GOT3 (cell line): ENCODE measurements around the gene UACA.

Experiments
- DNase-seq: peaks from one replicate; lab custom pipeline; 2025; ENCODE audit warnings: mixed read lengths; lab: John Stamatoyannopoulos, UW

The UACA gene

DNA sequence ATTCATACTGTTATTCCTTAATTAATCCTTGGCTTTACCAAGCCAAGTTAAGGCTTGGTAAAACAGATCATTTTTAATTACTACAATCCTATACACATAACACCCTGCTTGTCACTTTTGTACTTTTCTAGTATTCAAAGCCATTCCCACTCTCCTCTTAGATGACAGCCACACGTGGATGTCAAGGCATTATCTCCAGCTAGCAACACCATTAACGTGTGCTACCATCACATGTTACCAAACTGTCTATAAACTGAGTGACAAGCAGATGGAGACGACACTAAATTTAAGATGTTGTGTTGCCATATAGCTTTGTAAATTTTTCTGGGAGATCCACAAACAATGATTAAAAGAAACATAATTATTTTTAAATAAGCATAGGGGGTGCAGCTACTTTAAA, 103.7 kb downstream of the UACA start:
- DNase-seq, result no peak

DNA sequence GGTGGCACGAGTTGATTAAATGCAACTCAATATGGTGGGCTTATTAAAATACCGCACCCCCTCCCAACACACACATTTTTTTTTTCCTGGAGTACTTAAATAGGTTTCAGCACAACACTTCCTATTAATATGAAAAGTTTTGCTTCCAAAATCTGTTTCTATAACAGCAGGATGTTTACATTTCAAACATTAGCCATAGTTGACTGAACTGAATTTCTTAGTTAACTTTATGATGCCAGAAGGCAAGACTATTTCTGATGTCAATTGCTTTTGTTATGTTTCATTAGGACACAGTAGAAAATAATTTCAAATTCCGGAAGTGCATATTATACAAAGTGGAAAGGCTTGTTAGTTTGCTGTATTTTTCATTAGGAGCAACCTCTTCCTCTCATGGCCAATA, 104.7 kb downstream of the UACA start:
- DNase-seq, result no peak

DNA sequence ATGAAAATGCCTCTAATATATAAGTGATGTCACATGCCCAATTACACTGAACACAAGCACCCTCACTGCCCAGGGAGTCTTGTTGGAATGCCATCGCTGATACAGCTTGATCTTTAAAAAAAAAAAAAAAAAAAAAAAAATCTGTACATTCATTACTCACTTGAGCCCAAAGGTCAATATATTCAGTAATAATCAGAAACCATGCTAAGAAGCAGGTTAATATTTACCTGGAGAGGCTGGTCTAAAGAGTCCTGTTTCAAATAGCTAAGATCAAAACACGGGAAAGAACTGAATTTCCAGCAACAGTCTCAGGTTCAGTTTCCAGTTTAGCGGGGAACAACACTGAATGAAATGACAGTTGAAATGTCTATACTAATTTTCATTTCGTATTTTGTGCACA, 109.9 kb downstream of the UACA start:
- no peak for DNase-seq

DNA sequence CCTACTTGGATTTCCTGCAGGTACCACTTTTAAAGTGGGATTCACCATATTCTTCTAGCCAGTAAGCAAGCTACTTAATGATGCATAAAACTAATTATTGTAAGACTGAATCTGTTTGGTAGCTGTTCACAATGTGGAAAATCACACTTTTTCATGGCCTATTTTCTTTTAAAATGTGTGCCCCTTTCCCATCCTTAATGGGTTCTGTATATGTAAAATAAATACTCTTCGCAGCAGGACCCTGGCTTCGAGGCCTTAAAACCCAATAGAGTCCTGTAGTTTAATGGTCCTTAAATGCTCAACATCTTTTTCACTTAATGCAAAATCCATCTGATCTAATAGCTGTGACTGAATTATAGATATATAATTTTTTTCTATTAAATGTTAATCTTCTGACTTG, 111.0 kb downstream of the UACA start:
- no peak for DNase-seq

DNA sequence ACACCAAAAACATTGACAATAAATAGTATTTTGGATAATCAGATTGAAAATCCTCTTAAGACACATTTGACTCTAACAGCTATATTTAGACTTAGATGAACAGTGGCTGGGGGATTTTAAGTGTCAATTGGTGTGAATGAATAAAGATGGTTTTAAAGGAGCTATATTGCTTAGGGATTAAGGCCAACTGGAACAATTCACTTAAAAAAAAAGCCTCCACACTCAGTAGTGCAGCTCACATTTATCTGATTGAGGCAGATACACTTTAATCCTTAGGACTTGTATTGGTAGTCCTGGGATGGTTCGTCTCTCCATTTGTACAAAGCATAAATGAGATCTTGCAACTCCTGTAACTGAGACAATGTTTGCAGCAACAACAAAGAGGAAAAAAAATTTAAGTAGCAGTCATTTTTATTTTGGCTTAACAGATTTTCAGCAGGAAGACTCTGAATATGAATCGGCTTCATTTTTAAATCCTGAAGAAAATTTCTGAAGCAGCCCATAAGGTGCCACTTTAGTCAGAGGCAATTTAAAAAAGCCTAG, 112.0 kb downstream of the UACA start:
- DNase-seq, result no peak

DNA sequence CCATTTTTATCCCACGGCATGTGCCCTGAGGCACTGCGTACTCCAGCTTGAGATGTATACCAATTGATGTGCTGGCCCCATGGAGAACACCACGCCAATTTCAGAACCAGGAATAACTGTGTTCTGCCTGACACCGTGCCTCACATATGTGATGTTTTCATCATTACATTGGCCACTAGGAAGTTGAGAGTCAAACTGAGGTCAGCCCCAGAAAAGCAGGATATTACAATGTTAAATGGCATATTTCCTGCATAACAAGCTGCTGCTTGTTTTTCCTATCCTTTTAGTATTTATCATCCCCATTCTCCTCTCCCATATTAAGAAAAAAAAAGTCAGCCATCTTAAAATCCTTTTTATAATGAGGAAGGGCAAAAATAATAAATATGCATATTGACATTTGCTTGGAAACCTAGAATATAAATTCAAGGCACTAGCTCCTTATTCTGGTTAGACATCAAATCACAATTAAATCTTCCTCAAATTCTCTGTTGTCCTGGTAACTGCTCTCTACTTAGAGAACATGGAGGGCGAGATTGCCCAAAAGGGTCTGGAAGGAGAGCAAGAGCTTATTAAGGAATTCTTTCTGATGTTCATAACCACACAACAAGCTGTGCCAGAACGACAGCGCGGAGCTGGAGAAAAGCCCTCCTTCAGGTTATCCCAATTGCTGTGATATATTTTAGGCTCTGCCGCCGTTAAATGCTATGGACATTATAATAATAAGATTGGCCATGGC, 112.6 kb downstream of the UACA start:
- no peak for DNase-seq

DNA sequence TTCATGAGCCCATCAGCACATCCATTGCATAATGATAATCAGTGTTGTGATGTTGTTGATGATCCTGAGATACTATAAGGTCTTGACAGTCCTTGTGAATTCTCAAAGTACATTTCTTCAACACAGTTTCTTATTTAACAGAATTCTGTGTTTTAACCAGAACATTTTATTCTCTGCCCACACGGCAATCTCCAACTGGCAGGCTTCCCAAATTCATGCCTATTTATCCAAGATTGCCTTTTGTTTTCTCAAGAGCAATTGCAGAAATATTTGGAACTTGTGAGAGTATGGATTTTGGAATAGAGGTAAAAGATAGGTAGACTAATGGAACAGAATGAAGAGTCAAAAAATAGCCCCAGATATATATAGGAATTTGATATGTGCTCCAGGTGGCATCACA, 116.0 kb downstream of the UACA start:
- no peak for DNase-seq

DNA sequence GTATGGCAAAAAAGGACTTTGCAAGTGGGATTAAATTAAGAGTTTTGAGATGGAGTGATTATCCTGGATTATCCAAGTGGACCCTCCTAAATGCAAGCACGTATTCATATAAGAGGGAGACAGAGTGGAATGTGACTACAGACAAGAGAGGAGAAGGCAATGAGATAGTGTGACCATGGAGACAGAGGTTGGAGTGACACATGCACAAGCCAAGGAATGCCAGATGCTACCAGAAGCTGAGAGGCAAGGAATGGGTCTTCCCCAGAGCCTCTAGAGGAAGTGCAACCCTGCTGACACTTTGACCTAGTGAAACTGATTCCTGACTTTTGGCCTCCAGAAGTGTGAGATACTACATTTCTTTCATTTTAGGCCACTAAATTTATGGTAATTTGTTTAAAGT, 117.2 kb downstream of the UACA start:
- DNase-seq, result no peak

DNA sequence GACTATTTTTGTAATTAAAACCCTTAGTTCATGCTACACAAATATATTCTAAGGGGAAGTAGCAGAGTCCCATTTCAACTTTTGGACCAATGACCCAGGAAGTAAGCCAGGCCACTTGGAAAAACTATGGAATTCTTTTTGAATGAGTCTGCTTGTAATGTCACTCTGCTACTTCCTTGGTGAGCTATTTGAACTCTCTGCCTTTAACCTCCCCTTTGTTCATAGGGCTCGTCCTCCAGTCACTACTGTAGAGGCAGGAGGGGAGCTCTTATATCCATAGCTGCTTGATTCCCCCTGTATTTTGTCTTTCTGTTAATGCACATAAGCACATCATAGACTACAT, 119.6 kb downstream of the UACA start:
- no peak for DNase-seq

DNA sequence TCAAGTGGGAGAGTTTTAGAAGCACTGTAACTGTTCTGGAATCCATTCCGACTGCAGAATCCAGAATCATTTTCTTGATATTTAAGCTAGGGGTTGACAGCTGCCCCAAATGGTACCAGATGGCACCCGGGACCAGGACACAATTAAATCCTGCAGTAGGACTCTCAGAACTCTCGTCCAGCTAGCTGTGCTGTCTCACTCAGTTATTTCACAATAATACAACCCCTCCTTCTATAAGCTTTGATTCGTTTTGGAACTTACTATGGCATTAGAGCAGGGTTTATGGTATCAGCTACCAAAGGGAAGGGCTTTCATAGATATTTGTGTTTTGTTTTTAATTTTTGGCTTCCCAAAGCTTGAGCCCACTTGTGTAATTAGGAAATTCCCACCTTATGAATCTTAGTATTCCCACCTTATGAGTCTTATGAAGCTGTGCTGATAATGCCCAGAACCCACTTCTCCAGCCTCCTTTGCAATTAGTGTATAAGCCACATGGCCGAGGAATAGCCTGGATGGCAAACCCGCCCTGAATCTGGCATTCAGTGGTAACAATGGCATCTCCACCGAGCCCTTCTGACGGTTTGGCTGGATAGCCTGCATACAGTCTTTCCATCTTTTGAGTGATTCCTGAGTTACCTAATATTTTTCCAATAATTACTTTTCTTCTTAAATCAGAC, 120.1 kb downstream of the UACA start:
- no peak for DNase-seq

DNA sequence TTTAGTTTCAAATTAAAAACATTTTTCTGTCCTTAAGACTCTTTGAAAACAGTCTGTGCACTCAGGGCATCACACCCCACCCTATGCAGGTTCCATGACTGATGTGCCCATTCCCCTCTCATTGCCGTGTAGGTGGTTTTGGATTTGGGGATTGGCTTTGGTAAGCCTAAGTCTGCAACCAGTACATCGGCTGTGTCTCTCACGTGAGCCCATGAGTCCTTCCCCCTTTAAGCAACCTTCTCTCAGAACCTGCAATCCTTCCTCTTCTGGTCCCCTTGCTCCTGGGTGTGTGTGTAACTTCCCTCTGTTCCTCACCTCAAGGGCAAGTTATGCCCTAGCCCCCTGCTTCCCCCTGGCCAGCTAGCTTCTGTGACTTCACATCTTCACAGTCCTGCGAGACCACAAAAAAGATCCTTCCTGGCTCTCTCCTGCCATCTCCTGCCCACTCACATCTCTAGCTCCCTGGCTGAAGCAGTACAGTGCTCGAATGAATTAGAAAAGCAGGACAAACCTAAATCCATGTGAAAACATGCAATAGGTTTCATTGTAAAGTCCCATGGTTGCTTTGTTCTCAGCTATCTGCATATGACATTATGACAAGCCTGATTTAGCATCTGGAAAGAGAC, 126.7 kb downstream of the UACA start:
- DNase-seq, result no peak

DNA sequence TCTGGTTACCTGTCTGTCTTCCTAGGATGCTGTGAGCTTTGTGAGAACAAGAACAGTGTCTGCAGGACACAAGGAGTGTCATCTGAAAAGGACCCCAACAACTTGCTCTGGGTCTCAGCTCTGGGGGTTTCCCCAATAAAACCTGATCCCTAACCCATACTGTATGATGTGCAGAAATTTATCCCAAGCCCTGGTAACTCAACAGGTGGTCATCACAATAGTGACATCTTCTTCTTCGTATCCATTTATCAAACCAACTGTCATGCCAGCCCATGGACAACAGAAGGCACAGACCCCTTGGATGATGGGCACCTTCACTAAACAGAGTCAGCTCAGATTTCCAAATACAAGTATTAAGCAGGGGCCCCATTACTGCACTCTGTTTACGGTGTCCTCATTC, 127.5 kb downstream of the UACA start:
- no peak for DNase-seq

DNA sequence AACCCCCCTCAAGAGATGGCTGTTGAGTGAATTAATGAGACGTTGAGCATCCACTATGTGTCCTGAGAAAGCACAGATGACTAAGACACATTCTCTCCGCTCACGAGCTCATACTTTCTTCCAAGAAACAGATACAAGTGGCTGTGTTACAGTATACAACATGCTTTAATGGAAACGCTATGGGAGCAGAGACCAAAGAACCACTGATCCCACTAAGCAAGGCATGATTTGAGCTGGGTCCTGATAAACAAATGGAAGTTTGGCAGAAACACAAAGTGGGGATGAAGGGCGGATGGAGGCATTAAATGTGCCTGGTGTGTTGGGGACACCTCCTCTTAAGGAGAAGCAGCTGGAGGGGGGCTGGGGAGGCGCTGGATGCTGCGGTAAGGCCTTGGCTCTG, 129.4 kb downstream of the UACA start:
- DNase-seq, result no peak

DNA sequence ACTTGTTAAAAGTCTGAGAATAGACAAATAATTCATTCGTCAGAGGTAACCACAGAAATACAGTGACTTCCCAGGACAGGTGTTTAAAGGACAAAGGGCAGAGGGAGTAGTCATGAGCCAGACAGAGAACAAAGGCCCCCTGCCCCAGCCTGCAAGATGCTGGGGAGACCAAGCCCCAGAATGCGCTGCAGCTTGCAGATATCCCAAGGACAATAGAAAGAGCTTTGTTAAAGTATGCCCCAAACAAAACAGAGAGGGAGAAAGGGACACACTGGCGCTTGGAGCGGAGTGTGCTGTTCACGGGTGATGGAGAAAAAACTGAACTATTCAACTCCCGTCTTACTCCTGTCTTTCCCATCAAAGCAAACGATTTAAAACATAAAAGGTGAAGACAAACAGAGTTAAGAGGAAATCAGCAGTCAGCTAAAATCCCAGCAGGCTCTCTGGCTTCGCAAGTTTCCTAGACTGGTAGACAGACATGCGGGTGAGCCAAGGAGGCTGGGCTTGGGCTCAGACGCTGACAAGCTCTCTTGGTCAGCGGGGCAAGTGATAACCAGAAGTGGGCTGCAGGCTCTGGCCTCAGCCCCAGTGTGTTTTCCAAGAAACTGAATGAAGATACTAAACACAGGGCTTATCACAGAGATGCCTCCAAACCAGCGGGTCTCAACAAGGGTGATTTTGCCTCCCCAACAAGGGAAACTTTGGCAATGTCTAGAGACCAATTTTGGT, 130.1 kb downstream of the UACA start:
- DNase-seq, result no peak

DNA sequence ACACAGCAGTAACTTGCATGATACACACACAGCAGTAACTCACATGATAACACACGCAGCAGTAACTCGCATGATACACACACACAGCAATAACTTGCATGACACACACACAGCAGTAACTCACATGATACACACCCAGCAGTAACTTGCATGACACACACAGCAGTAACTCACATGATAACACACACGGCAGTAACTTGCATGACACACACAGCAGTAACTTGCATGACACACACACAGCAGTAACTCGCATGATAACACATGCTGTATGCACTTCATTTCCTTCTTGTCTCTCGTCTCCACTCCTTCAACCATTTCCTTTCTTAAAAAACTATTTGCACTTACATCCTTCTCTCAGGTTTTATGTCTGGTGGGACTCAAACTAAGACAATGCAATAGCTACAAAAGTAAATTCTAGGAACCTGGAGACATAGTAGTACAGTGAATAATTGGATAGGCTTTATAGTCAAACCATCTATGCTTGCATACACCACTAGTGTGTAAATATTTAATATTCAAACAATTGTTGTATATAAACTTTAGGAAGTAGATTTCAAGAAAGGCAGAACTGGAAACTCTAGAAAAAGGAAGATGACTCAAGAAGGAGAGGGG, 130.8 kb downstream of the UACA start:
- no peak for DNase-seq

DNA sequence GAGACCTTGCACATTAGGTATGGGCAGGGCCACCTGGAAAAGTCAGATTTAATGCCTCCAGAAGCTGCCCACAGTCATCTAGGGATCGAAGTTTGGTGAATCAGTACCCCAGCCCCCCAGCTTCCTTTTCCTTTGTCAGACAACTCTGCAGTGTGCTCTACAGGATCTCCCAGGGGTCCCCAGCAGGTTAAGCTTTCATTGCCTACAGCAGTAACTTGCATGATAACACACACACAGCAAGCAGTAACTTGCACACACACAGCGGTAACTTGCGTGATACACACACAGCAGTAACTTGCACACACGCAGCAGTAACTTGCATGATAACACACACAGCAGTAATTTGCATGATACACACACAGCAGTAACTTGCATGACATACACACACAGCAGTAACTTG, 131.3 kb downstream of the UACA start:
- DNase-seq, result no peak

DNA sequence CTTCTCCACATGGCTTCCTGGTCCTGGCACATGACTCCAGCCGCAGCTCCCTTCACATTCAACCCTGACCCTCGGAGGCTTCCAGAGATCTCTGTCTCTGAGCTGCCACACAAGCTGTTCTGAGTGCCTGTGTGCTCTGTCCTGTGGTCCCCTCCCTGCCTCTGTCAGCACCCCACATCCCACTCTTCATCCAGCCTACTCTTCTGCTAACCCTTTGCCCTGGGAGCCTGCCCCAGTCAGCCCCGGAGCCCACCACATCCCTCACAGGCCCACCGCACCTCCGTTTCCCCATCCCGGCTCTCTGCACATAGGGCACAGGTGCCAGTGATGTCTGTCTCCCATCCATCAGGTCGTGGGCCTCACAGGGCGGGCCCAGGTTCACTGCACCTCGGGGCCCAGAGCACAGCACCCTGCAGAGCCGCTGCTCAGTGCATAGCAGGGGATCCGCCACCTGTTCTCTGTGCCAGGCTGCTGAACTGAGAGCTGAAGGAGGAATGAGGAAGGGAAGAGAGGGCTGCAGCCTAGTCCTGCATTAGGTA, 133.6 kb downstream of the UACA start:
- no peak for DNase-seq

DNA sequence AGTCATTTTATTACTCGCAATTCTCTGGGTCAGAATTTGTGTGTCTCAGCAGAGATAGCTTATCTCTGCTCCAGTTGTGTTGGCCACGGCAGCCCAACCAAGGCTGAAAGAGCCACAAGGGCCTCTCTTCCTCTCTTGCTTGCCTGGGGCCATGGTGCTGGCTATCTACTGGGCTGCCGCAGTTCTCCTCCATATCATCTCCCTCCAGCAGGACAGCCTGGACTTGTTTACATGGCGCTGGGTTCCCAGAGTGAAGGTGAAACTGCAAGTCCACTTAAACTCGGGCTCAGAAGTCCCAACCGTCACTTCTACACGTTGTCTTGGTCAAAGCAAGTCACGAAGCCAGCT, 134.8 kb downstream of the UACA start:
- no peak for DNase-seq

DNA sequence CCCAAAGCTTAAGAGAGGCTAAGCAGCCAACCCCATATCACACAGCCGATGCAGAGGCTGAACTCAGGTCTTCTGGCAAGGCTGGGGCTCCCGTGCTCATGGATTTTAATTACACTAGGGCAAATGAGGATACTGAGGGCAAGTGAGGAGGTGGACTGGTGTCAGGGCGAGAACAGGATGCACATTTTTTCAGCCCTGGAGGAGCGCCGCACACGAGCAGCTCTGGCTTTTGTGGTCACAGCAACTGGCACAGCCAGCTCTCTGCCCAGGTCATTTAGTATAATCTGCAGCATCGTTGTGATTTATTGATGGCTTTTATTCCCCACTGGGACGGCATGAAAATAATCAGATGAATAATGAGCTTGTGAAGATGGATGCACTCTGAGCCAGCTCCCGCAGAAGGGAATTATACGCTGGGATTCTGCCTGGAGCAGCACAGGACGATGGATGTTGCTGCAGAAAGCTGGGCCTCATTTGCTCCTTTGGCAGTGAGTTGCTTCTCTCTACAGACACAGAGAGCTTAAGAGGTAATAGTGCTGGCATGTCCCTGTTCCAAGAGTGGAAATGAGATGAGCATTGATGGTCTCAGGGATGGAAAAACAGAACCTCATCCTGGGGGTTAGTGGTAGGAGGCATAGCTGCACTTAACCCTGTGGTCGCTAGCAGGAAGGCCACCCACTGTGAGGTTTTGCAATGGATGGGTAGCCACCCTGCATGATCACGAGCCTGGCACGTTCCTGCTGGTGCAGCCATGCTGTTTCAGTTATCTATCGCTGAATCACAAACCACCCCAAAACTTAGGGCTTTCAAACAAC, 135.4 kb downstream of the UACA start:
- DNase-seq, result no peak

DNA sequence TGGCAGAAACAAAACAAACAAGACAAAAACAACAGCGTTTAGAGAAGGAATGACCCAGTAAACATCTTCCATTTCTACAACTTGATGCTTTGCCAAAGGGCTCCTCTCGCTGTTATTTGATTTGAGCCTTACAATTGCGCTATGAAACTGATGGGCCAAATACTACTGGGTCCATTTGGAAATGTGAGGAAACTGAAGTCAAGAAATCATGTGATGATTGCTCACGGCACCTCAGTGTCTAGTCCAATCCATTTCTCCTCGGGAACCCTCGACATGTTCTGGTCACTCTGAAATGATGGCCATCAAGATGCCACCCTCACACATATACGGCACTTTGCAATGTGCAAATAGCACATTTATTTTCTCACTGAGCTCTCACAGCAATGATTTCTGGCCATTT, 136.0 kb downstream of the UACA start:
- DNase-seq, result no peak

DNA sequence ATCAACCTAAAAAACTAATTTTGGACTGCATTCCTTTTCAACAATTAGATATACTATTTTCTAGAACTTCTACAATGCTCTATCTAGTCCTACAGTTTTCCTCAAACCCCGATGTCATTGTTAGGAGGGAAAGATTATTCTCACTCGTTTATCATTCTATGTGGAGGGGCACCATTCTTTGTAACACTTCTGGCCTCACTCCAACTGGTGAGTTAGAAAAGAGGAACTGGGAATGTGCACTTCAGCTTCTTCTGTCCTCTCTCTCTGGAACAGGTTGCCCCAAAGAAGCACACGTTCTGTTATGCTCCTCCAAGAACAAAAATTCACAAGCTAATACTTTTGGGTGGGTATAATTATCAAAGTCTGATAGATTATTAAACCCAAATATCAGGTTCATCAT, 137.9 kb downstream of the UACA start:
- DNase-seq, result no peak
